ENCODE measurements around the gene GGCX. TPM values are rescaled to one million over a fixed set of nuclear protein-coding genes. Genes with fewer than 3 reads are reported as not detected.

GGCX gene
- total and polyA plus RNA-seq, 2 of the 13 experiments (the other 11 are each of a cell fraction or from before 2014, with no cell fraction given) = 72.5 to 103 TPM

DNA sequence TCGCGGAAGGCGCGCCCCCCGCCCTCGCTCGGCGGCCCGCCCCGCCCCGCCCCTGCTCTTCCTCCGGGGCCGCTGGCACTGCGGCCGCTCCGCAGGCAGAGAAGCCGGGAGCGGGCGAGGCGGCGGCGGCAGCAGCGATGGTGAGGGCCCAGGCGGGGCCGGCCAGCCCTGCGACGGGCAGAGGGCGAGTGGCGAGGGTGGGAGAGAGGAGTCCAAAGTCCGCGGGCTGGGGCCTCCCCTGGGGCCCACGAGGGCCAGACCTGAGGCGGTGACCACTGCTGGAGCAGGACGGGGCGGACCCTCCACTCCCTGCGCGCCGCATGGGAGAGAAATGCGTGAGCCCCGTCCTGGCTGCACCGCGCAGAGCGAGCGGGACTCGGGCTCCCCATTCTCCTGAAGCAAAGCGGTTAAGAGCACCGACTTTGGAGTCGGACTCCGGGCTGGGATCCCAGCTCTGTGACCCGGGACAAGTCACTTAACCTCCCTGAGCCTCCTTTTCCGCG lies 23.1 kb upstream of the GGCX start, which contains the start of gene VAMP5 (continued):
- TF ChIP-seq, protein P1, sequence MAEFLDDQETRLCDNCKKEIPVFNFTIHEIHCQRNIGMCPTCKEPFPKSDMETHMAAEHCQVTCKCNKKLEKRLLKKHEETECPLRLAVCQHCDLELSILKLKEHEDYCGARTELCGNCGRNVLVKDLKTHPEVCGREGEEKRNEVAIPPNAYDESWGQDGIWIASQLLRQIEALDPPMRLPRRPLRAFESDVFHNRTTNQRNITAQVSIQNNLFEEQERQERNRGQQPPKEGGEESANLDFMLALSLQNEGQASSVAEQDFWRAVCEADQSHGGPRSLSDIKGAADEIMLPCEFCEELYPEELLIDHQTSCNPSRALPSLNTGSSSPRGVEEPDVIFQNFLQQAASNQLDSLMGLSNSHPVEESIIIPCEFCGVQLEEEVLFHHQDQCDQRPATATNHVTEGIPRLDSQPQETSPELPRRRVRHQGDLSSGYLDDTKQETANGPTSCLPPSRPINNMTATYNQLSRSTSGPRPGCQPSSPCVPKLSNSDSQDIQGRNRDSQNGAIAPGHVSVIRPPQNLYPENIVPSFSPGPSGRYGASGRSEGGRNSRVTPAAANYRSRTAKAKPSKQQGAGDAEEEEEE (CRISPR knock-in tag; IDR thresholded peaks at IDR 0.05; ENCODE audit: borderline replicate concordance) = peak; percentile 91
- TF ChIP-seq THYN1 (CRISPR knock-in tag; IDR thresholded peaks at IDR 0.05; ENCODE audit: borderline replicate concordance, low read depth) (no peak), NBN (conservative IDR thresholded peaks at IDR 0.05) (no peak), ERF (CRISPR knock-in tag; IDR thresholded peaks at IDR 0.05) (peak; percentile 26), U2AF1 (optimal IDR thresholded peaks at IDR 0.05; ENCODE audit: low read depth, low read length) (no peak), ZNF263 (CRISPR knock-in tag; IDR thresholded peaks at IDR 0.05) (no peak), JUNB (CRISPR knock-in tag; IDR thresholded peaks at IDR 0.05; ENCODE audit: borderline replicate concordance) (no peak), SP4 (CRISPR knock-in tag; IDR thresholded peaks at IDR 0.05) (no peak; the same call in none of the 2 replicates), GPN1 (CRISPR knock-in tag; IDR thresholded peaks at IDR 0.05; ENCODE audit: borderline replicate concordance) (no peak; the same call in 1 of the 2 replicates), ZNF7 (CRISPR knock-in tag; IDR thresholded peaks at IDR 0.05) (no peak), CBFB (CRISPR knock-in tag; IDR thresholded peaks at IDR 0.05) (peak; percentile 84), ZNF121 (CRISPR knock-in tag; IDR thresholded peaks at IDR 0.05) (peak; percentile 53; the same call in 1 of the 2 replicates), SSRP1 (CRISPR knock-in tag; IDR thresholded peaks at IDR 0.05) (no peak), SMAD9 (CRISPR knock-in tag; IDR thresholded peaks at IDR 0.05) (no peak), NFYB (CRISPR knock-in tag; IDR thresholded peaks at IDR 0.05) (peak; percentile 37; the same call in 1 of the 2 replicates), ONECUT2 (CRISPR knock-in tag; IDR thresholded peaks at IDR 0.05) (no peak)
- TF ChIP-seq, protein P2, sequence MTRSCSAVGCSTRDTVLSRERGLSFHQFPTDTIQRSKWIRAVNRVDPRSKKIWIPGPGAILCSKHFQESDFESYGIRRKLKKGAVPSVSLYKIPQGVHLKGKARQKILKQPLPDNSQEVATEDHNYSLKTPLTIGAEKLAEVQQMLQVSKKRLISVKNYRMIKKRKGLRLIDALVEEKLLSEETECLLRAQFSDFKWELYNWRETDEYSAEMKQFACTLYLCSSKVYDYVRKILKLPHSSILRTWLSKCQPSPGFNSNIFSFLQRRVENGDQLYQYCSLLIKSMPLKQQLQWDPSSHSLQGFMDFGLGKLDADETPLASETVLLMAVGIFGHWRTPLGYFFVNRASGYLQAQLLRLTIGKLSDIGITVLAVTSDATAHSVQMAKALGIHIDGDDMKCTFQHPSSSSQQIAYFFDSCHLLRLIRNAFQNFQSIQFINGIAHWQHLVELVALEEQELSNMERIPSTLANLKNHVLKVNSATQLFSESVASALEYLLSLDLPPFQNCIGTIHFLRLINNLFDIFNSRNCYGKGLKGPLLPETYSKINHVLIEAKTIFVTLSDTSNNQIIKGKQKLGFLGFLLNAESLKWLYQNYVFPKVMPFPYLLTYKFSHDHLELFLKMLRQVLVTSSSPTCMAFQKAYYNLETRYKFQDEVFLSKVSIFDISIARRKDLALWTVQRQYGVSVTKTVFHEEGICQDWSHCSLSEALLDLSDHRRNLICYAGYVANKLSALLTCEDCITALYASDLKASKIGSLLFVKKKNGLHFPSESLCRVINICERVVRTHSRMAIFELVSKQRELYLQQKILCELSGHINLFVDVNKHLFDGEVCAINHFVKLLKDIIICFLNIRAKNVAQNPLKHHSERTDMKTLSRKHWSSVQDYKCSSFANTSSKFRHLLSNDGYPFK (CRISPR knock-in tag; IDR thresholded peaks at IDR 0.05; ENCODE audit: borderline replicate concordance) = 0 out of 2 replicates have a peak, but pooled peaks have one; percentile 32
- TF ChIP-seq, protein P3, sequence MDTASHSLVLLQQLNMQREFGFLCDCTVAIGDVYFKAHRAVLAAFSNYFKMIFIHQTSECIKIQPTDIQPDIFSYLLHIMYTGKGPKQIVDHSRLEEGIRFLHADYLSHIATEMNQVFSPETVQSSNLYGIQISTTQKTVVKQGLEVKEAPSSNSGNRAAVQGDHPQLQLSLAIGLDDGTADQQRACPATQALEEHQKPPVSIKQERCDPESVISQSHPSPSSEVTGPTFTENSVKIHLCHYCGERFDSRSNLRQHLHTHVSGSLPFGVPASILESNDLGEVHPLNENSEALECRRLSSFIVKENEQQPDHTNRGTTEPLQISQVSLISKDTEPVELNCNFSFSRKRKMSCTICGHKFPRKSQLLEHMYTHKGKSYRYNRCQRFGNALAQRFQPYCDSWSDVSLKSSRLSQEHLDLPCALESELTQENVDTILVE (CRISPR knock-in tag; IDR thresholded peaks at IDR 0.05) = no peak
- TF ChIP-seq, protein P4, sequence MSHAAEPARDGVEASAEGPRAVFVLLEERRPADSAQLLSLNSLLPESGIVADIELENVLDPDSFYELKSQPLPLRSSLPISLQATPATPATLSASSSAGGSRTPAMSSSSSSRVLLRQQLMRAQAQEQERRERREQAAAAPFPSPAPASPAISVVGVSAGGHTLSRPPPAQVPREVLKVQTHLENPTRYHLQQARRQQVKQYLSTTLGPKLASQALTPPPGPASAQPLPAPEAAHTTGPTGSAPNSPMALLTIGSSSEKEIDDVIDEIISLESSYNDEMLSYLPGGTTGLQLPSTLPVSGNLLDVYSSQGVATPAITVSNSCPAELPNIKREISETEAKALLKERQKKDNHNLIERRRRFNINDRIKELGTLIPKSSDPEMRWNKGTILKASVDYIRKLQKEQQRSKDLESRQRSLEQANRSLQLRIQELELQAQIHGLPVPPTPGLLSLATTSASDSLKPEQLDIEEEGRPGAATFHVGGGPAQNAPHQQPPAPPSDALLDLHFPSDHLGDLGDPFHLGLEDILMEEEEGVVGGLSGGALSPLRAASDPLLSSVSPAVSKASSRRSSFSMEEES (CRISPR knock-in tag; IDR thresholded peaks at IDR 0.05) = peak; percentile 40; the same call in 1 of the 2 replicates
- TF ChIP-seq, protein P5, sequence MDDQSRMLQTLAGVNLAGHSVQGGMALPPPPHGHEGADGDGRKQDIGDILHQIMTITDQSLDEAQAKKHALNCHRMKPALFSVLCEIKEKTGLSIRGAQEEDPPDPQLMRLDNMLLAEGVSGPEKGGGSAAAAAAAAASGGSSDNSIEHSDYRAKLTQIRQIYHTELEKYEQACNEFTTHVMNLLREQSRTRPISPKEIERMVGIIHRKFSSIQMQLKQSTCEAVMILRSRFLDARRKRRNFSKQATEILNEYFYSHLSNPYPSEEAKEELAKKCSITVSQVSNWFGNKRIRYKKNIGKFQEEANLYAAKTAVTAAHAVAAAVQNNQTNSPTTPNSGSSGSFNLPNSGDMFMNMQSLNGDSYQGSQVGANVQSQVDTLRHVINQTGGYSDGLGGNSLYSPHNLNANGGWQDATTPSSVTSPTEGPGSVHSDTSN (CRISPR knock-in tag; IDR thresholded peaks at IDR 0.05; ENCODE audit: borderline replicate concordance) = peak; percentile 62; the same call in 1 of the 2 replicates
- TF ChIP-seq, protein P6, sequence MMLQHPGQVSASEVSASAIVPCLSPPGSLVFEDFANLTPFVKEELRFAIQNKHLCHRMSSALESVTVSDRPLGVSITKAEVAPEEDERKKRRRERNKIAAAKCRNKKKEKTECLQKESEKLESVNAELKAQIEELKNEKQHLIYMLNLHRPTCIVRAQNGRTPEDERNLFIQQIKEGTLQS (CRISPR knock-in tag; IDR thresholded peaks at IDR 0.05) = peak; percentile 64

Data from HepG2 (cell line).